HG03442 (cell line): ENCODE measurements around the gene TSPAN5.
A peak's percentile ranks its signal among the peaks of the same experiment; 100 is the strongest.

Experiments
- ATAC-seq: cut with Tn5 transposase; IDR thresholded peaks from one replicate; pipeline ENCODE4 v1.9.1; 2021; ENCODE audit warnings: mild to moderate bottlenecking, moderate library complexity; ENCODE audit not compliant: unreplicated experiment

TSPAN5 gene

DNA sequence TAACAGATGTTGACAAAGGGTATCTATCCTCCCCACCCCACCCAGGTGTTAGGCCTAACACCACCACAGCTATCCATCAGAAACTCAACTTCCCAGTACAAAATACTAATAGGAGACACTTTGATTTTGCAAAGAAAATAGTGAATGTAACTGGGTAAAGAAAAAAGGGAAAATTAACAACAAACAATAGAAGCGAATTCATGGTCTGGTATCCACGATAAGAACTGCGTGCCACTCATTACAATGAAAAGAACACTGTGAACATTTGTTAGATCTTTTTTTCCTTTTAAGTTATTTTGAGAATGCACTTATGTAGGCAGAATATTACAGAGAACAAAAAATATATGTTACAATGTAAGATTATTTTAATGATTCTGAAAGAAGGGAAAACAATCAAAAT, 12.0 kb downstream of the TSPAN5 start:
- ATAC-seq = no peak

DNA sequence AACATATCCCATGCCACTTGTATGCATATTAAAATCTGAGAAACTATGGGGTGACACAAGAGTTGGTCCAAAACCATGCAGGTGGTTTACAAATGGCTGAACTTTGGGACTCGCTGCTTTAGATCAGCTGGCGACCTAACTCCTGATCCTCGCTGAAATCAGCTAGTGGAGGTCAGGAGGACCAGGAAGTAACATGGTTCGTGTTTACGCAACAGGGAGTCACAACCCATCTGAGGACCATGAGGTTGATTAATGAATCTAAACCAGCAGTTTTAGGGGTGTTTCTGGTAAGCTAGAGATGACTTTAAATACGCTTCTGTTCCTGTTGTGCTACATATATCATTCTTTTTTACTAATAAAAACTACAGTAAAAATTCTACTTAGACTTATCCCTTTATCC, 12.9 kb downstream of the TSPAN5 start:
- no peak for ATAC-seq

DNA sequence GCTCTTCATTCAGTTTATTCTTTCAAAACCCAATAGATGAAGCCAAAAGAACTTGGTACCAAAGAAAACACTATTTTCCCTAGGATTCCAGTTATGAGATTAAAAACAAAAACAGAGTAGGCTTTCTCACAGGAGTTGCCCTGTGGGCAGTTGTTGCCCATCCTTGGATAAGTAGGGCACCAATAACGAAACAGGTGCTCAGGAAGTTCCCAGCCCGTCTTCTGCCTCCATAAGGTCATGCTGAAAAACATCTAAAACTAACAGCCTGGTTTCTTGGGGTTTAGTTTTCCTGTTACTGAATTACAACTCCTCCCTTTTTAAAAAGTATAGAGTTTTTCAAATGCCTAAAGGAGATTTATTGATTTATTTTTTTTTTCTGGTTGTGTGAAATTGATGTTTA, 14.7 kb downstream of the TSPAN5 start:
- no peak for ATAC-seq

- ATAC-seq = no peak
Observed at GRCh38 chr4:98642991-98643426, 15.4 kb downstream of the TSPAN5 start.

DNA sequence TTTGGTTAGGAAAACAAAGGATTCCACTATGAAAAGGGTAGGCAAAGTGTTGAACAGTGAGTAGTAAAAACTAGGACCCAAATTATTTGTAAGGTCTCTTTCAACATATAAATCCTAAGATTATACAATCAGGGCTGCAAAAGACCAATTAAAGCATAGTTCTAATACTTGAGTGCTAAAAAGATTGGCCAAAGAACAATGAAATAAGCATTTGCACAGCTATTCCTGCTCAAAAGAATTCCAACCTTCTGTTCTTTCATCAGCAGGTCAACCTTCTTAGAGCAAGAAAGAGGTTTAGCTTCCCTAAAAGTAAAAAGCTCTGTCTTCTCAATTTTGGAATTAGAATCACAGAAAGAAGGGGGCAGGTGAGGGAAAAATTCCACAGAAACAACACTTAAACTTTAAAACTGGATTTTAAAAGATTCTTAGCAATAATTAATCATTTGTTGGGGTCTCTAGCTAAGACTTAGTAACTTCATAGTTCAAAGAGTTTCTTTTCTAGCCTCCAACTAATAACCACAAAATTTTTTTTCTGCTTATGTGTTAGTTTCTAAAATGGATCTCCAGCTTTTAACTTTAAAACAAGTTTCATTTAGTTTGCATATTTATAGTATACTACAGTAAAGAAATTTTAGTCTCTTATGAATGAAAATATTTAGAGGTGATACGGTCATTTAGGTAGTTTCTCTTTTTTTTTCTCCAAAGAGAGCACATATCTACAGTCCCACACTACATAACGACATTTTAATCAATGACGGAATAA, 16.3 kb downstream of the TSPAN5 start:
- no peak for ATAC-seq

DNA sequence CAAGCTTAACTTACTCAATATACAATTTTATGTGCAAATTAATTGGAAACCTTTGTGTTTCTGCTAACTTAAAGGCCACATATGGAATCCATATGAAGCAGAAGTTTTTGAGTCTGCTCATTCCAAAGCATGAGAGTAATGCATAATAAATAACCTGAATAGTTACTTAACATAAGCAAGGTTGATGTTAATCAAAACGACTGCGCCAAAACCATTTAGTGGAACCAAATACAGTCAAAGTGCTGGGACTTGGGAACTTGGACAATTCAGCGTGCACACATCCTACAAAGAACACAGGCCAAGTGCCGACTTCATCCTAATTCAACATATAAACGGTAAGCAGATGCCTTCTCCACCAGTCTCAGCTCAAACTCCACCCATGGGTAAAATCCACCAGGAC, 17.0 kb downstream of the TSPAN5 start:
- no peak for ATAC-seq

DNA sequence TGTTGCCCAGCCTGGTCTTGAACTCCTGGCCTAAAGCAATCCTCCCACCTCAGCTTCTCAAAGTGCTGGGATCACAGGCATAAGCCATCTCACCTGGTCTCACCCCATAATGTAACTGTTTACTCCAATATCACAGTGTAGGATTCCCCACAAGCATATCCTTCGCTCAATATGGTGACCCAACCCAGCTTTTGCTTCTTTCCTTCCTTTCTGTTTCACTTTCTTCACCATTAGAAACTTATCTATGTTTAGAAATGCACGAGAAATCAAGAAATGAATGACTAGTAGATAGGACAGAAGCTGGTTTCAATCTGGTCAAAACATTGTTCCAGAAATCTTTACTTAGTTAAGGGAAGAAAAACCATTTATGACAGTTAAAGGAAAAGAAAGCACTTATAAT, 18.9 kb downstream of the TSPAN5 start:
- peak; percentile 82 for ATAC-seq

DNA sequence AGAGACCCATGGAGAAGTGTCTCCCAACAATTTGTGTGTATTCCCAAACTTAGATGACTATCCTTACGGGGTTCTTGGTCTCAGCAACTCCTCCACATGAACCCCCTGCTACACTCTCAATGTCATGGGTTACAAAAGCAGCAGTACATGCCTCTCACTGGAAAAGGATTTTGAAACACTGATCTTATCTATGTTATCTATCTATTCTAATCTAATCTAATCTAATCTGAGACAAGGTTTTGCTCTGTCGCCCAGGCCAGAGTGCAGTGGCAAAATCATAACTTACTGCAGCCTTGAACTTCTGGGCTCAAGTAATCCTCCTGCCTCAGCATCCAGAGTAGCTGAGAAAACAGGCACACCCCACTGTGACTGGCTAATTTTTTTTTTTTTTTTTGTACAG, 19.3 kb downstream of the TSPAN5 start:
- no peak for ATAC-seq

DNA sequence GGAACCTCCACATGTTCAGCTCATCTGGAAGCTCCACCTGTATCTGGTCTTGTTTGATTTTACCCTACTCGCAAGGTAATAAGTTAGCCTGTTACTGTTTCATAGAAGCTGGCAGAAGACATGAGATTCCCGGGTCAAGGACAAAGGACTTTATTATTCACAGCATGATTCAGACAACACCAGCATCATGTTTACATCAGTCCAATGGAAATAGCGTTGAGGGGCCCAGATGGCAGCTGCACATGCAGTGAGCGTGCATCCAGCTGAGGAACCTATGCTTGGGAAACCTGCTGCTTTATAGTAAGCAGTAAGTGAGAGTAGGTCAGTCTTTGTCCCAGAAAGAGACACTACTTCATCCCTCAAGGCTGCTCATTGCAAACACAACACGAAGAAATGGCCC, 19.8 kb downstream of the TSPAN5 start:
- ATAC-seq = no peak

DNA sequence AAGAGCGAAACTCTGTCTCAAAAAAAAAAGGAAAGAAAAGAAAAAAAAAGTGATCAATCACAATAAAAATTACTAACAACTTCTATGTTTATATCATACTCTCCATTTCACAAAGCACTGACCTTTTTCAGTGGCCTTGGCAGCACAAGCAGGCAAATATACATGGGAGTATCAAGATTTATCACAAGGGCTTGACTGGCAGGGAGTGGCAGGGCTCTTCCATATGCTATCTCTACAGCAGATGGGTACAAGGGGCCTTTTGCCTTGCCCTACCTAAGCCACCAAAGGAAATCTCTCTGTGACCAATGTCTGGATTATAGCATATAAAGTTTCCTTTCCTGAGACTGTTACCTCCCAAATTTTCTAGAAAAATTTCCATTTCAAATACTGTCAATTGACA, 24.4 kb downstream of the TSPAN5 start:
- no peak for ATAC-seq

DNA sequence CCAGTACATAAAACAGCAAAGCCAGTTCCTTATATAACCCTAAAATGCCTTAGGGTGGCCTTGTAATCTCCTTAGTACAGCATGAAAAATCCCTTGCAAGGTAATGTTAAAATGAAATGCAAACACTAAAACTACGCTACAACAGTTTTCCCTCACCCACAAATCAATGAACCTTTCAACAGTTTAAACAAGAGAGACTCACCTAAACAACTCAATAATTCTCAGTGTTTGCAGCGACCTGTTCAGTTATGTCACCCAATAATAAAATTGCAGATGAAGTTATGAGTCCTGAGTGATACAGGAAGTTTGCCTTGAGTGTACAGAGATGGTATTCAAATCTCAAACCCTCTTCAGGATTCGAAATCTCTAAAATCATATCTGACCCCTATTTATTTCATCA, 25.3 kb downstream of the TSPAN5 start:
- no peak for ATAC-seq

DNA sequence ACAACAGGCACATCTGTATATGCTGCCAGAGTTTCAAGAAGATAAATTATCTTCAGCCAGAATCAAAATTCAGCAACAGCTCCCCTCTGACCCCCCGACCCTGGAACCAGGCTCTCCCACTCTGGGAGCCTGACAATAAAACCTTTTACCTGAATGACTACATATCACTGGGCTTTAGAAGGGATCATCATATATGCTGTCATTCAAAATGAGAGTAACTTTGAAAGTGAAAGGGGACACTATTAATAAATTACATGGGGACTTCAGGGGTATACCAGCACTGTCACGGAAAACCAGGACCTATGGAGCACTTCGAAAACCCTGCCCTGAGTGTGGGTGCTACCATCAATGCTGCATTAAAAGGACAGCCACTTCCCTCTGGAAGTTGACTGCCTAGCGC, 26.2 kb downstream of the TSPAN5 start:
- no peak for ATAC-seq

DNA sequence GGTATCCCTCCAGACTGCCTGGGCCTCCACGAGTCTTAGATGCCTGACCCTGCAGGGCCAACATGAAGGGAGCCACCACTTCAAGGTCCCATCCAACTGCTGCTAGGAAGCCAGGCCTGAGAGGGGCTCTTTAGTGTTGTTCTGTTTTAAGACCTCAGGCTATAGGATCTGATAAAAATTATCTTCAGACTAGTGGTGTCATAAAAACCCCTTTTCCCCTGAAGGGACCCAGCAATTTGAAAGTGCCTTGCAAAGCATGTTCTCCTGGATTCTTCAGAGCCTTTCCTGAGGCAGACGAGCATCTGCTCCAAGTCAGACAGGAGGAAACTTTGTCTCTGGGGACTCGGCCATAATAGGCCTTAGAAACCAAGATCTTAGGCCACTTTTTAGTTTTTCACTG, 26.9 kb downstream of the TSPAN5 start:
- ATAC-seq = no peak

- no peak for ATAC-seq
Observed at GRCh38 chr4:98630737-98631454, 27.5 kb downstream of the TSPAN5 start.

- no peak for ATAC-seq
Observed at GRCh38 chr4:98627531-98628257, 30.7 kb downstream of the TSPAN5 start.

DNA sequence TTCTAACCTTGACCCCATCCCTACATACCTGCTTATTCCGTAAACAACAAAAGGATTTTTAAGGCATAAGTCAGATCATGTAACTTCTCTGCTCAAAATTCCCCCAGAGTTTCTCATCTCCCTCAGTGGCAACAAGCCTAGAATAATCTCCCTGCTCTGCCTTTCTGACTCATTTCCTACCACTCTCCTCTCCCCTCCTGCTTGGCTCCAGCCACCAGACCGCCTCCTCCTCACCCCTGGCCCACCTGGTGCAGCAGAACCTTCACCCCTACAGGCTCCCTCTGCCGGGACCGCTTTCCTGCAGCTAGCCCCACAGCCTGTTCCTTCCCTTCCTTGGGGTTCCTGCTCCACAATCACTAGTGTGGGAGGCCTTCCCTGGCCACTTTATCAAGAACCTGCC, 32.1 kb downstream of the TSPAN5 start:
- ATAC-seq = peak; percentile 46

GRCh38 chr4:98625920-98626319, 32.5 kb downstream of the TSPAN5 start:
- ATAC-seq = no peak

GRCh38 chr4:98625399-98625798, 33.0 kb downstream of the TSPAN5 start:
- no peak for ATAC-seq

GRCh38 chr4:98624642-98625041, 33.8 kb downstream of the TSPAN5 start:
- ATAC-seq = no peak

- no peak for ATAC-seq
Observed at GRCh38 chr4:98624144-98624543, 34.3 kb downstream of the TSPAN5 start.

GRCh38 chr4:98623126-98623802, 35.1 kb downstream of the TSPAN5 start:
- ATAC-seq = no peak
